Bronchial epithelial cell (primary cell): ENCODE results near the gene MLIP. TPM values are rescaled to one million over a fixed set of nuclear protein-coding genes. Genes with fewer than 3 reads are reported as not detected.

Experiments used
- DNase-seq: peaks from one replicate; pipeline ENCODE4 v3.0.0-alpha.2; 2010; ENCODE audit warnings: low read depth
- FAIRE-seq: peaks from 2 replicates; lab custom pipeline; 2011; peaks lifted over from hg19 to GRCh38; lab: Jason Lieb, UNC
- H3K27me3 ChIP-seq: 2 replicates; pipeline ENCODE4 v1.5.1; 2011; ENCODE audit warnings: low read length; ENCODE audit not compliant: control insufficient read depth, insufficient read depth
- H3K36me3 ChIP-seq: 2 replicates; pipeline ENCODE4 v1.5.1; 2011; ENCODE audit warnings: low read length; ENCODE audit not compliant: control insufficient read depth, insufficient read depth
- H3K4me3 ChIP-seq: 2 replicates; pipeline ENCODE4 v1.5.1; 2011; ENCODE audit warnings: mild to moderate bottlenecking, low read depth, low read length, control low read depth
- CTCF ChIP-seq: IDR thresholded peaks from 2 replicates; pipeline ENCODE4 v1.5.1; 2011; ENCODE audit warnings: mild to moderate bottlenecking, moderate library complexity, low read length, control low read depth, inconsistent platforms; ENCODE audit not compliant: insufficient read depth, severe bottlenecking
- total RNA-seq: library from RNA; depleted of rRNA; stranded (reverse); fragments of >200 nt; gene quantifications from 2 replicates; pipeline ENCODE4 v1.2.1, GENCODE V29; 2014

The MLIP gene
- total RNA-seq, 1 donor from 2014 or later = 0.53 TPM

DNA sequence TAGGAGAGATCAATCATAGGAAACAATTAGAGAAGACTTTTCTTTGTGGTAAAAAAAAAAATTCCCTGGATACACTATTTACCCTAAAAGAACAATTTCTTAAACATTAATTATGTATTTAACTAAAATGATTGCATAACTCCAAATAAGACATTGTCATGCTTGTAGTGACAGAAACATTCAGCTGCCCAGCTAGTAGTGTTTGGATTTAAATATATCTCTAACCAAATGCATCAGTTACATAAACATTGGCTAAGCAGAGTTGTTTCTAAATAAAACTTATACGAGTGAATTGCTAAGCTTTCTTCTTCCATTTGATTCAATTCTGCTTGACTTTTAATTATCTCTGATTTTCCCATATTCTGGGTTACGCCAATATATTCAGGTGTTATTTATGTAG, 23.7 kb downstream of the MLIP start:
- Histone ChIP-seq H3K4me3 (no peak overlapping the region), H3K27me3 (no peaks in the 10 kb centered on the region), H3K36me3 (no peaks in the 10 kb centered on the region)
- TF ChIP-seq CTCF = no peak
- FAIRE-seq (no peak), DNase-seq (no peak)

DNA sequence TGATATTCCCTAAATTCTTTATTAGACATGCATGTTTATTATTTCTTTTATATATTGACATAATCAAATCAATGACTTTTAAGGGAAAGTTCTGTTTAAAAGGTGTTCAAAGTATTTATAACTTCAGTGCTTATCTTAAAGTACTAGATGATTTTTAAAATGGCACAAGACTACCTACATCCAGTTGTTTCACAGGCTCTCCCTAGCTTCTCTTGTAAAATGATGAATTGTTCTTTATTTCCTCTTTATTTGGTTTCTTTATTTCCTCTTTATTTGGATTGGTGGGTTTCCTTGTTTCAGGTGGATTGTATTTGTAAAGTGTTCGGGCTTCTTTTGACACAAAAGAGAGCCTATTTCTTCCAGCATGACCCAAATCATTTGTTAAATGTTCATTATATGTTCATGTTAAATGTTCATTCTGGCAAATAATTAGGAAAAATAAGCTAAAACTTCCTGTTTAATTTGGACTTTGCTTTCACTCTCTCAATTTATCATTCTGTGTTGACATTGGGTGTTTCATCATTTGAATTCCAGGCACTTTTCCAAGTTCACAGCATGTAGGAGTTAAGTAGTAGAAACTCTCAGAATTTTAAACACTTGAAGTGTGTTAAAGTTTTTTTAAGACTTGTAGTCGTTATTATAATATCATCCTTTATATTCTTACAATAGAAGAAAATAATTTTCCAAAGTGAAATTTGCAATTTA, 24.6 kb downstream of the MLIP start:
- no peak overlapping the region for H3K4me3 ChIP-seq
- H3K27me3 ChIP-seq = no peaks in the 10 kb centered on the region
- no peak for TF ChIP-seq CTCF
- DNase-seq (peak; percentile 57), FAIRE-seq (no peak)
- H3K36me3 ChIP-seq = no peaks in the 10 kb centered on the region

DNA sequence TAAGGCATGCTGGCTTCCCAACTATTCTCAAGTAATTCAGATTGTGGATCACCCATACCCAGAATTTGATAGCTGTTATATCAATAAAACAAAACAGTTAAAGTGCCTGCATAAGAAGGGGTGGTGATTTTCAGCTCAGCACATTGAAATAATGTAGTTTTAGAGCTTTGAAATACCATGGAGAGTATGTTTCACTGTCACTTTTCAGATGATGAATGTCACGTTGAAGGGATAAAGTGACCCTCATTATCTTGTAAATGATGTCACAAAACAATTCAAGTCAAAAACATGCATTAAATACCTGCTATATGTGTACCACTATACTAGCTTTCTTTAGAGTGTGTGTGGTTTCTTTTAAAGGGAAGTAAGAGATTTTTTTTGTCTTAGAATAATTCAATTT, 27.6 kb downstream of the MLIP start:
- FAIRE-seq (no peak), DNase-seq (no peak)
- H3K27me3 ChIP-seq = no peaks in the 10 kb centered on the region
- no peaks in the 10 kb centered on the region for H3K36me3 ChIP-seq
- no peak overlapping the region for H3K4me3 ChIP-seq
- TF ChIP-seq CTCF = no peak

DNA sequence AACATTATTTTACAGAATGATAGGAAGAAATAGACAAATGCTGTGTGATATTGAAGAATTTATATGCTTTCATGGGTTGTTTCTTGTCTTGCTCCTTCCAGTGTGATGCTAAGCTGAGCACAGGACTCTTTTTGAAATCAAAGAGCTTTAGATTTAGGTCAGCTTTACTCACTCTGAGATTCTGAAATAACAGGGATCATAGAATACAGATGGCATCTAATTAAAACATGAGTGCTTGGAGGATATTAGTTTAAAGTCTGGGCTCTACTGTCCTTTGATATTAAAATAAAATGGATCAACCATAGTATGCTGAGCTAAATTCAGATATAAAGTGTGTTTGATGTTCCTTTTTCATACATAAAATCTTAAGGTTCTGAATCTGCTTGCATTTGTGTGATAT, 29.6 kb downstream of the MLIP start:
- no peak overlapping the region for H3K4me3 ChIP-seq
- TF ChIP-seq CTCF = no peak
- no peaks in the 10 kb centered on the region for H3K36me3 ChIP-seq
- no peak for FAIRE-seq
- DNase-seq = no peak
- no peaks in the 10 kb centered on the region for H3K27me3 ChIP-seq

DNA sequence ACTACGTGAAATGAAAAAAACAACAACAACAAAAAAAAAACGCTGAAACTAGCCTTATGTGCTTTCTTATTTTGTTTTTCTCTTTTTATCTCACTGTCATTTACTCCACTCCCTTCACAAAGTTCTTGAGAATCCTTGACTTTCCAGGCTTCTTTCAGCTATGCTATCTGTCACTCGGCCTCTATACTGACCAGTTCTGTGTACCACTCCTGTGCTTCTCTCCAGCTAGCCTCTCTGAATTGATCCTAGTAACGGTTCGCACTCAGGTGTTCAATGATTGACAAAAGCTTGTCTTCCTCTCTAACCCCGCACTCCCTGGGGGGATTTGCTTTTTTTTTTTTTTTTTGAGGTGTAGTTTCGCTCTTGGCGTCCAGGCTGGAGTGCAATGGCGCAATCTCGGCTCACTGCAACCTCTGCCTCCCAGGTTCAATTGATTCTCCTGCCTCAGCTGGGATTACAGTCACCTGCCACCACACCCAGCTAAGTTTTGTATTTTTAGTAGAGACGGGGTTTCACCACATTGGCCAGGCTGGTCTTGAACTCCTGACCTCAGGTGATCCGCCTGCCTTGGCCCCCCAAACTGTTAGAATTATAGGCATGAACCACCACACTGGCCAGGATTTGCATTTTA, 31.8 kb downstream of the MLIP start:
- Histone ChIP-seq H3K36me3 (no peaks in the 10 kb centered on the region), H3K27me3 (no peaks in the 10 kb centered on the region), H3K4me3 (no peak overlapping the region)
- DNase-seq (no peak), FAIRE-seq (no peak)
- TF ChIP-seq CTCF = no peak

DNA sequence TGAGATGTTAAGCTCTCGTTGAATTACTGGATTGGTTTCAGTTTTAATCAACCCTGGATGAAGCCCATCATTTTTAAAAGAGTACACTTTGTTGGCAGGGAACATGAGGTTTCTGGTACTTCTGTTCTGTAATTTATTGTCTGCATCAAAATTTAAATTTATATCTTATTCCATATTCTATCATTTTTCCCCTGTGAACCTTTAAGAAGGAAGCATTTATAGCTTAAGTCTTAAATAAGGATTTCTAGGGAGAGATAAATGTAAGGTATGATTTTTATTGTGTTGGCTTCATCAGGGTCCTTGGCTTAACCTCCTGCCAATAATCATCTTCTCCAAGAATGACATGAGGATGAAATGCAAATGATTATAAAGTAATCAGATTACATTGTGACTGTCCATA, 40.6 kb downstream of the MLIP start:
- DNase-seq (no peak), FAIRE-seq (no peak)
- no peak overlapping the region for H3K4me3 ChIP-seq

More for the DNA sequence above, 40.6 kb downstream of the MLIP start:
- no peaks in the 10 kb centered on the region for H3K36me3 ChIP-seq
- peaks cover 1% of the 10 kb centered on the region for H3K27me3 ChIP-seq
- TF ChIP-seq CTCF = no peak
